Mesenchymal stem cell (in vitro differentiated cells and primary cell): ENCODE measurements around the gene SYT6.

Experiments used
- DNase-seq: peaks from one replicate; pipeline ENCODE4 v3.0.0-alpha.2; 2013
- H2AFZ ChIP-seq: one replicate; pipeline ENCODE4 v1.6.1; 2013; ENCODE audit warnings: low read depth, mild to moderate bottlenecking, control low read depth, inconsistent platforms, low read length, moderate library complexity
- H2AK5ac ChIP-seq: 2 replicates; pipeline ENCODE4 v1.6.1; 2013; ENCODE audit warnings: low read length, moderate library complexity, mild to moderate bottlenecking, inconsistent platforms; ENCODE audit not compliant: severe bottlenecking
- H2BK120ac ChIP-seq: one replicate; pipeline ENCODE4 v1.6.1; 2013; ENCODE audit warnings: low read depth, mild to moderate bottlenecking, inconsistent platforms, low read length, moderate library complexity
- H2BK12ac ChIP-seq, 2 experiments: one replicate each; pipeline ENCODE4 v1.6.1; 2013; ENCODE audit warnings: inconsistent platforms in 2 of 2, low read length in 2 of 2, mild to moderate bottlenecking in 2 of 2, moderate library complexity in 2 of 2, control low read depth in 1 of 2
- H2BK15ac ChIP-seq: one replicate; pipeline ENCODE4 v1.6.1; 2013; ENCODE audit warnings: mild to moderate bottlenecking, low read depth, inconsistent platforms; ENCODE audit not compliant: poor library complexity, severe bottlenecking
- H2BK5ac ChIP-seq: 2 replicates; pipeline ENCODE4 v1.6.1; 2013; ENCODE audit warnings: low read depth, mild to moderate bottlenecking, low read length, control low read depth, inconsistent platforms; ENCODE audit not compliant: poor library complexity, severe bottlenecking
- H3K14ac ChIP-seq, 2 experiments: one replicate each; pipeline ENCODE4 v1.6.1; 2013; ENCODE audit warnings: inconsistent platforms in 2 of 2, low read length in 2 of 2, control low read depth in 1 of 2, mild to moderate bottlenecking in 1 of 2, moderate library complexity in 1 of 2
- H3K18ac ChIP-seq, 2 experiments: one replicate each; pipeline ENCODE4 v1.6.1; 2013; ENCODE audit warnings: inconsistent platforms in 2 of 2, low read length in 2 of 2, control low read depth in 1 of 2, low read depth in 1 of 2, mild to moderate bottlenecking in 1 of 2
- H3K23ac ChIP-seq, 2 experiments: one replicate each; pipeline ENCODE4 v1.6.1; 2013; ENCODE audit warnings: inconsistent platforms in 2 of 2, low read length in 2 of 2, mild to moderate bottlenecking in 2 of 2, moderate library complexity in 2 of 2, control low read depth in 1 of 2
- H3K27ac ChIP-seq: 2 replicates; pipeline ENCODE4 v1.5.1; 2013; ENCODE audit warnings: mild to moderate bottlenecking, moderate library complexity, low read length, control low read depth, inconsistent platforms; ENCODE audit not compliant: poor library complexity, severe bottlenecking
- H3K27me3 ChIP-seq, 2 experiments: 2 replicates each; pipeline versions ENCODE4 v1.6.1 to v1.7.0; 2013; ENCODE audit warnings: low read length in 2 of 2, mild to moderate bottlenecking in 2 of 2, moderate library complexity in 2 of 2, control low read depth in 1 of 2, inconsistent platforms in 1 of 2; ENCODE audit not compliant: control insufficient read depth in 1 of 2, insufficient read depth in 1 of 2
- H3K36me3 ChIP-seq, 2 experiments: 2 replicates each; pipeline versions ENCODE4 v1.6.1 to v1.7.0; 2013; ENCODE audit warnings: low read length in 2 of 2, control low read depth in 1 of 2, inconsistent platforms in 1 of 2, low read depth in 1 of 2, mild to moderate bottlenecking in 1 of 2; ENCODE audit not compliant: insufficient read depth in 2 of 2, control insufficient read depth in 1 of 2
- H3K4ac ChIP-seq, 2 experiments: one replicate each; pipeline ENCODE4 v1.6.1; 2013; ENCODE audit warnings: inconsistent platforms in 2 of 2, low read length in 2 of 2, mild to moderate bottlenecking in 2 of 2, moderate library complexity in 2 of 2, control low read depth in 1 of 2, low read depth in 1 of 2
- H3K4me1 ChIP-seq: 2 replicates; pipeline ENCODE4 v1.6.1; 2013; ENCODE audit warnings: low read depth, low read length, control low read depth; ENCODE audit not compliant: control insufficient read depth, insufficient read depth
- H3K4me2 ChIP-seq: 2 replicates; pipeline ENCODE4 v1.6.1; 2013; ENCODE audit warnings: low read length, mild to moderate bottlenecking, inconsistent platforms; ENCODE audit not compliant: poor library complexity, severe bottlenecking
- H3K4me3 ChIP-seq, 2 experiments: 2 replicates each; pipeline versions ENCODE4 v1.5.1 to v1.7.0; 2013; ENCODE audit warnings: low read length in 2 of 2, mild to moderate bottlenecking in 2 of 2, control low read depth in 1 of 2, low read depth in 1 of 2; ENCODE audit not compliant: insufficient read depth in 1 of 2
- H3K79me1 ChIP-seq: replicated peaks from 2 replicates; pipeline ENCODE4 v1.6.1; 2013; ENCODE audit warnings: mild to moderate bottlenecking, control low read depth, low read length, inconsistent platforms; ENCODE audit not compliant: poor library complexity, severe bottlenecking
- H3K9ac ChIP-seq: 2 replicates; pipeline ENCODE4 v1.7.0; 2013; ENCODE audit warnings: mild to moderate bottlenecking, low read length, moderate library complexity
- H3K9me3 ChIP-seq: 2 replicates; pipeline ENCODE4 v1.7.0; 2013; ENCODE audit warnings: mild to moderate bottlenecking, low read length; ENCODE audit not compliant: control insufficient read depth
- H4K8ac ChIP-seq: one replicate; pipeline ENCODE4 v1.6.1; 2013; ENCODE audit warnings: inconsistent platforms, mild to moderate bottlenecking, low read length, moderate library complexity
- H4K91ac ChIP-seq: one replicate; pipeline ENCODE4 v1.6.1; 2013; ENCODE audit warnings: mild to moderate bottlenecking, low read length, inconsistent platforms
- WGBS: methylation state at CpG from one replicate; pipeline ENCODE4 v1.1.7; 2013; ENCODE audit warnings: mixed read lengths; 5-methylcytosine and 5-hydroxymethylcytosine counted together

Gene SYT6

GRCh38 chr1:114144016-114144415, 9.7 kb downstream of the SYT6 start:
- H4K8ac ChIP-seq, result no peak overlapping the region
- no peak overlapping the region for H3K4ac ChIP-seq
- H3K27me3 ChIP-seq, result peaks cover 45 to 77% of the 10 kb centered on the region in 2 experiments
- H2BK120ac ChIP-seq, result no peak overlapping the region
- H3K4me2 ChIP-seq, result no peak overlapping the region
- H3K4me1 ChIP-seq, result no peaks in the 10 kb centered on the region
- DNase-seq, result no peak
- H3K79me1 ChIP-seq, result no peaks in the 10 kb centered on the region
- no peaks in the 10 kb centered on the region for H3K9me3 ChIP-seq
- no peak overlapping the region for H3K23ac ChIP-seq
- no peak overlapping the region for H3K9ac ChIP-seq
- no peak overlapping the region for H3K18ac ChIP-seq
- no peak overlapping the region for H3K4me3 ChIP-seq
- no peaks in the 10 kb centered on the region for H3K36me3 ChIP-seq
- H2BK15ac ChIP-seq, result no peak overlapping the region
- H3K27ac ChIP-seq, result no peak overlapping the region
- no peak overlapping the region for H2AK5ac ChIP-seq
- no peak overlapping the region for H2BK12ac ChIP-seq
- H3K14ac ChIP-seq, result no peak overlapping the region
- no peak overlapping the region for H4K91ac ChIP-seq
- H2AFZ ChIP-seq, result no peak overlapping the region
- 100% methylated on average over 1 of the region's 2 CpGs for WGBS
- no peak overlapping the region for H2BK5ac ChIP-seq

GRCh38 chr1:114139540-114139939, 14.1 kb downstream of the SYT6 start:
- H3K9ac ChIP-seq, result no peak overlapping the region
- H2BK120ac ChIP-seq, result no peak overlapping the region
- H3K9me3 ChIP-seq, result no peaks in the 10 kb centered on the region
- no peak overlapping the region for H2AK5ac ChIP-seq
- no peak overlapping the region for H2BK5ac ChIP-seq
- no peak overlapping the region for H3K18ac ChIP-seq
- H3K4me1 ChIP-seq, result no peaks in the 10 kb centered on the region
- no peak overlapping the region for H3K4me2 ChIP-seq
- no peak overlapping the region for H4K91ac ChIP-seq
- no peak overlapping the region for H2AFZ ChIP-seq
- H3K27ac ChIP-seq, result no peak overlapping the region
- peaks cover 34 to 81% of the 10 kb centered on the region in 2 experiments for H3K27me3 ChIP-seq
- no peak overlapping the region for H3K23ac ChIP-seq
- no peak overlapping the region for H3K4ac ChIP-seq
- no peak for DNase-seq
- no peaks in the 10 kb centered on the region for H3K36me3 ChIP-seq
- no peak overlapping the region for H2BK15ac ChIP-seq
- H3K79me1 ChIP-seq, result no peaks in the 10 kb centered on the region
- H3K4me3 ChIP-seq, result no peak overlapping the region
- WGBS, result 83% methylated on average over 9 of the region's 10 CpGs
- H2BK12ac ChIP-seq, result no peak overlapping the region
- no peak overlapping the region for H3K14ac ChIP-seq
- no peak overlapping the region for H4K8ac ChIP-seq

GRCh38 chr1:114137497-114137896, 16.2 kb downstream of the SYT6 start:
- no peak overlapping the region for H3K14ac ChIP-seq
- H2BK5ac ChIP-seq, result no peak overlapping the region
- no peak overlapping the region for H2BK15ac ChIP-seq
- H3K36me3 ChIP-seq, result no peaks in the 10 kb centered on the region
- no peak overlapping the region for H3K27ac ChIP-seq
- H3K18ac ChIP-seq, result no peak overlapping the region
- 95% methylated on average over 15 of the region's 15 CpGs for WGBS
- H3K9ac ChIP-seq, result no peak overlapping the region
- no peaks in the 10 kb centered on the region for H3K4me1 ChIP-seq
- no peak overlapping the region for H2BK12ac ChIP-seq
- H3K4me2 ChIP-seq, result no peak overlapping the region
- H3K79me1 ChIP-seq, result no peaks in the 10 kb centered on the region
- H2AK5ac ChIP-seq, result no peak overlapping the region
- peaks cover 39 to 94% of the 10 kb centered on the region in 2 experiments for H3K27me3 ChIP-seq
- H3K23ac ChIP-seq, result no peak overlapping the region
- no peak overlapping the region for H2AFZ ChIP-seq
- no peak overlapping the region for H3K4me3 ChIP-seq
- H4K8ac ChIP-seq, result no peak overlapping the region
- H4K91ac ChIP-seq, result no peak overlapping the region
- H3K4ac ChIP-seq, result no peak overlapping the region
- no peak for DNase-seq
- H2BK120ac ChIP-seq, result no peak overlapping the region
- no peaks in the 10 kb centered on the region for H3K9me3 ChIP-seq

GRCh38 chr1:114135786-114136185, 17.9 kb downstream of the SYT6 start:
- H2AK5ac ChIP-seq, result no peak overlapping the region
- H3K36me3 ChIP-seq, result no peaks in the 10 kb centered on the region
- H4K91ac ChIP-seq, result no peak overlapping the region
- no peak overlapping the region for H3K4ac ChIP-seq
- H3K14ac ChIP-seq, result no peak overlapping the region
- H3K27ac ChIP-seq, result no peak overlapping the region
- no peak overlapping the region for H2AFZ ChIP-seq
- no peak overlapping the region for H4K8ac ChIP-seq
- no peak overlapping the region for H2BK120ac ChIP-seq
- H3K79me1 ChIP-seq, result no peaks in the 10 kb centered on the region
- no peaks in the 10 kb centered on the region for H3K4me1 ChIP-seq
- no peak overlapping the region for H2BK15ac ChIP-seq
- H3K9me3 ChIP-seq, result no peaks in the 10 kb centered on the region
- DNase-seq, result no peak
- WGBS, result 51% methylated on average over 7 of the region's 7 CpGs
- H3K4me2 ChIP-seq, result no peak overlapping the region
- H3K18ac ChIP-seq, result no peak overlapping the region
- no peak overlapping the region for H3K23ac ChIP-seq
- H3K27me3 ChIP-seq, result peaks cover 34 to 81% of the 10 kb centered on the region in 2 experiments
- no peak overlapping the region for H3K4me3 ChIP-seq
- H3K9ac ChIP-seq, result no peak overlapping the region
- no peak overlapping the region for H2BK5ac ChIP-seq
- no peak overlapping the region for H2BK12ac ChIP-seq
